Measurements from ENCODE around the gene NUDT3.
"Not testable (repeated sequence)": the region's sequence is repeated elsewhere in the genome, so short reads cannot be mapped to it uniquely, and the experiment has no call there.

NUDT3 gene

DNA sequence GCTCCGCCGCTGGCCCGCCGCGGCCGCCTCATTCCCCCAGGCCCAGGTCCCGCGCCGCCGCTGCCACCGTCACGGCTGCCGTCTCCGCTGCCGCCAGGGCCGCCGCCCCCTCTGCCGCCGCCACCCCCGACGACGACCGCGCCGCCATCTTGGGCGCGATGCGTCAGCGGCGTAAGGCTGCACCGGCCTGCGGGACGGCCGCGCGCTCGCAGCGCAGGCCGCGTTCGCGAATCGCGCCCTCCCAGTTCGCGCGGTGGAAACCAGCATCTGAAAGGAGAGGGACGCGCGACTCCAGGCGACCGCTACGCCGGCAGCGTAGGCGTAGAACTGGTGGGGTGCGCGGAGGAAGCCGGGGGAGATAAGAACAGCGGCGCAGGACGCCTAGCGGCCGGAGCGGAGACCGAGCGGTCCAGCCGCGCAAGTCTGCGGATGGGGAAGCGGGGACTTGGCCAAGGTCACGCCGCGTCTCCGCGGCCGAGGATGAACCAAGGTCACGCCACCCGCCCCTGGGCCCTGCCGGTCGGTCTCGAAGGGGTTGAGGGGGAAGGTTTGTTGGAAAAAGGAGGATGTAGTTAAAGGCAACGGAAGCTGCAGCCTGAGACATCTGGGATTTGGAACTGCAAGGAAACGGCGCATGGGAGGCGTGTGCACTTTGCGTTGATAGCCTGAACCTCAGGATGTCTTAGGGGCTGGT, at the start of gene NUDT3:
NUDT3 (minus strand) TSS at position 173 of the 694 bp plus-strand sequence. CDS start 307 bp downstream, outside the sequence.
- DNase-seq = peak; percentile 94

DNA sequence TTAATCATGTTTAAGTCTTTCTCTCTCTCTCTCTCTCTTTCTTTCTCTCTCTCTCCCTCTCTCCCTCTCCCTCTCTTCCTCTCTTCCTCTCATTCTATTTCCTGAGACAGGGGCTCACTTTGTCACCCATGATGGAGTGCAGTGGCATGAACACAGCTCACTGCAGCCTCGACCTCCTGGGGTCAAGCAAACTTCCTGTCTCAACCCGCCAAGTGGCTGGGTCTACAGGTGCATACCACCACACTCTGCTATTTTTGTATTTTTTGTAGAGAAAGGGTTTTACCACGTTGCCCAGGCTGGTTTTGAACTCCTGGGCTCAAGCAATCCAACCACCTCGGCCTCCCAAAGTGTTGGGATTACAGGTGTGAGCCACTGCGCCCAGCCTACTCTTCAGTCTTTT, 49.1 kb upstream of the NUDT3 start:
- DNase-seq = no peak

DNA sequence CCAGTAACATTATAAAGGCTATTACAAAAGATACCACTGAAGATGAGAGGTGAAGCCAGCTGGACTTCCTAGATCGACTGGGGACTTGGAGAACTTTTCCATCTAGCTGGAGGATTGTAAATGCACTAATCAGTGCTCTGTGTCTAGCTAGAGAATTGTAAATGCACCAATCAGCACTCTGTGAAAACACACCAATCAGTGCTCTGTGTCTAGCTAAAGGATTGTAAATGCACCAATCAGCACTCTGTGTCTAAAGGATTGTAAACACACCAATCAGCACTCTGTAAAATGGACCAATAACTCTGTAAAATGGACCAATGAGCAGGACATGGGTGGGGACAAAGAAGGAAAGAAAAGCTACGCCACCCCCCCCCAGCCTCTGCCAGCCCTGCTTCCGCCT, 47.0 kb upstream of the NUDT3 start:
- no peak for DNase-seq

DNA sequence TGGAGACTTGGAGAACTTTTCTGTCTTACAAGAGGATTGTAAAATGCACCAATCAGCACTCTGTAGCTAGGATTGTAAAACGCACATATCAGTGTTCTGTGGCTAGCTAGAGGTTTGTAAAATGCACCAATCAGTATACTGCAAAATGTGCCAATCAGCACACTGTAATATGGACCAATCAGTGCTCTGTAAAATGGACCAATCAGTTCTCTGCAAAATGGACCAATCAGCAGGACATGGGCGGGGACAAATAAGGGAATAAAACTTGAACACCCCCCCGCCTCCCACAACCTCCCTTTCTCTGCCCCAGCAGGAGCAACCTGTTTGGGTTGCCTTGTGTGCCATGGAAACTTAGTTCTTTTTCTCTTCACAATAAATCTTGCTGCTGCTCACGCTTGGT, 46.2 kb upstream of the NUDT3 start:
- no peak for DNase-seq

DNA sequence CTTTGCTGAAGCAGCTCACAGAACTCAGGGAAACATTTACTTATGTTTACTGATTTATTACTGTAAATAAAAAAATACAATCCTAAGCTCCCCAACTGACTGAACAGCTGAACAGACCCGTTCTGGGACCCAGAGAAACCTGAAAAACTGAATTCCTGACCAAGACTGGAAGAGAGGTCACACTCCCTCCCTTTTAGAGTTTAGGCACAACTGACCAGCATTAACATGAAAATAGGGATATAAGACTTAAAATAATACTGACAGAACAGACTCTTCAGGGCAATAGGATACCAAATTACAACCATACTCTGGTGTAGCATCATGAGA, 45.1 kb upstream of the NUDT3 start:
- no peak for DNase-seq

DNA sequence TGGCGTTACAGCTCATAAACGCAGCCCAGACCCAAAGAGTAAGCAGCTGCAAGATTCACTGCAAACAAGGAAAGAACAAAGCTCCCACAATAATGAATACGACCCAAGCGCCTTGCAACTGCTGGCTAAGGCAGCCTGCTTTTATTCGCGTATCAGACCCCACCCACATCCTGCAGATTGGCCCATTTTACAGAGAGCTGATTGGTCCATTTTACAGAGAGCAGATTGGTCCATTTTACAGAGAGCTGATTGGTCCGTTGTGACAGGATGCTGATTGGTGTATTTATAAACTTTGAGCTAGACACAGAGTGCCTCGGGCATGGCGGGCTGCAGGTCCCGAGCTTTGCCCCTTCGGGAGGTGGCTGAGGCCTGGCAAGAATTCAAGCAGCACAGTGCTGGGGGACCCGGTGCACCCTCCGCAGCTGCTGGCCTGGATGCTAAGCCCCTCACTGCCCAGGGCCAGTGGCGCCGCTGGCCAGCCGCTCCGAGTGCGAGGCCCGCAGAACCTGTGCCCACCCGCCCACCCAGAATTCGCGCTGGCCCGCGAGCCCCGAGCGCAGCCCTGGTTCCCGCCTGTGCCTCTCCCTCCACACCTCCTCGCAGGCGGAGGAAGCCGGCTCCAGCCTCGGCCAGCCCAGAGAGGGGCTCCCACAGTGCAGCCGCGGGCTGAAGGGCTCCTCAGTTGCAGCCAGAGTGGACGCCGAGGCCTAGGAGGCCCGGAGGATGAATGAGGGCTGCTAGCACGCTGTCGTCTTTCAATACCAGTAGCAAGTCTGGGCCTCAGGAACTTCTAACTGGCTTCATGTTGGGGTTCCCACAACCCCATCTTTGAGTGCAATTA, 44.6 kb upstream of the NUDT3 start:
- no peak for DNase-seq

DNA sequence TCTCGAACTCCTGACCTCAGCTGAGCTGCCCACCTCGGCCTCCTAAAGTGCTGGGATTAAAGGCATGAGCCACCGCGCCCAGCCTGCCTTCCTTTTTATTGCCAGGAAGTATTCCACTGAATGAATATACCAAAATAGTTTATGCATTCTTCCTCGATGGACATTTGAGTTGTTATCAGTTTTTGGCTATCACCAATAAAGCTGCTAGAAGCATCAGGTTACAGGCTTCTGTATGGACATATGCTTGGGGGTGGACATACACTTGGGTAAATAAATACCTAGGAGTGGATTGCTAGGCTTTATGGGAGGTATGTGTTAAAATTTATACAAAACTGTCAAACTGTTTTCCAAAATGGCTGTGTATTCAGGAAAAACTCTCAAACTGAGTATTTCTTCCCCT, 43.4 kb upstream of the NUDT3 start:
- no peak for DNase-seq

DNA sequence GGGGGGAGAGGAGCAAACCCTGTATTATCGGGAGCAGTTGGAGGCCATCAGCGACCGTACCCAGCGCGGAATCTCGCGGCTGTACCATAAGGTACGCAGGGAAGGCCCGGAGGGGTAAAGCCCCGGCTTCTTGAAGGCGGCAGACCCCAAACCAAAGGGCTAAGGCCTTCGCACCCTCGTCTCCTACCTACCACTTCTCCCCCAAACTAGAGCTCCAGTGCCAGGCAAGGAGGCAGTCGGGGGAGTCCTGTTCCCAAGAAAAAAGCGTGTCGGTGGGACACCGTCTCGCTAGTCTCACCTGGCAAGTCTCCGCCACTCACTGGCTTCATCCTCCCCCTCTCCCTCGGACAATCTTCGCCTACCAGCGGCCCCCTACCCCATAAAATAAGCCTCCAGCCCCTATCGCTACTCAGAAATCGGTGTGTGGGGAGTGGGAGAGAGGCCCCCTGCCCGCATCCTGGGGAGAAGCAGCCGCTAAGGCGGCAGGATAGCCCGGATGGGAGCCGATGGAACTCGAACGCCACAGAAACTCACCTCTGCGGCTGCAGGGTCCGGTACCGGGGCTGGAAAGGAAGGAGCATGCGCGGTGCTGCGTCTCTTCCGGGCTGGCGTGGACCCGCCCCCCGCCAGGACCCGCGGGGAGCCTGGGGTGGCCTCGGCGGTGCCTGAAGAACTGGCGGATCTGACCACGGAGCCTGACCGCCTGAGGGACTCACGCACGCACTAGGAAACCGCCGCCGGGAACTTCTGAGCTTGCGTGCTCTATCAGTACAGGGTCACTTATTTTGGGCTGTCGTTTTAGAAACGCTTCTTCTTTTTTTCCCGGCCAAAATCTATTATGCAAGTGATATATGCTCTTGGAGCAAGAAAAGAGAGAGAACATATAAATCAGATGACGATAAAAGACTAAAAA, 33.3 kb upstream of the NUDT3 start, which contains the start of gene RPS10:
RPS10 (minus strand) TSS at position 572 of the 913 bp plus-strand sequence. CDS start 848 bp downstream, outside the sequence.
- DNase-seq = peak; percentile 91

DNA sequence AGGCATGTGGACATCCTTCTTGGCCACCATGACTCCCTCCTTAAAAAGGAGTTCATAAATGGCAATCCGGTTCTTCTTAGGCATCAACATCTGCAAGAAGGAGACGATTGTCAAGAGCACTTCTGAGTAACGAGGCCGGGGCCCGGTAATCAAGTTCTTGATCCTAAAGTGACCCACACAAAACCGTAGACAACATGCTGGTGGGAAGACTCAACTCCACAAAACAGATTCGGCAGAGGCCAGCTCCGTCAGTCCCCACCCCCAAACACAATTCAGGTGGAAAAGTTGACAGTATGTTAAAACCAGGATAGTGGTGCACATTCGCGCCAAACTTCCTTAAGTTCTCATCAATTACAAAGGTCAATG, 32.6 kb upstream of the NUDT3 start:
- DNase-seq = peak; percentile 12

DNA sequence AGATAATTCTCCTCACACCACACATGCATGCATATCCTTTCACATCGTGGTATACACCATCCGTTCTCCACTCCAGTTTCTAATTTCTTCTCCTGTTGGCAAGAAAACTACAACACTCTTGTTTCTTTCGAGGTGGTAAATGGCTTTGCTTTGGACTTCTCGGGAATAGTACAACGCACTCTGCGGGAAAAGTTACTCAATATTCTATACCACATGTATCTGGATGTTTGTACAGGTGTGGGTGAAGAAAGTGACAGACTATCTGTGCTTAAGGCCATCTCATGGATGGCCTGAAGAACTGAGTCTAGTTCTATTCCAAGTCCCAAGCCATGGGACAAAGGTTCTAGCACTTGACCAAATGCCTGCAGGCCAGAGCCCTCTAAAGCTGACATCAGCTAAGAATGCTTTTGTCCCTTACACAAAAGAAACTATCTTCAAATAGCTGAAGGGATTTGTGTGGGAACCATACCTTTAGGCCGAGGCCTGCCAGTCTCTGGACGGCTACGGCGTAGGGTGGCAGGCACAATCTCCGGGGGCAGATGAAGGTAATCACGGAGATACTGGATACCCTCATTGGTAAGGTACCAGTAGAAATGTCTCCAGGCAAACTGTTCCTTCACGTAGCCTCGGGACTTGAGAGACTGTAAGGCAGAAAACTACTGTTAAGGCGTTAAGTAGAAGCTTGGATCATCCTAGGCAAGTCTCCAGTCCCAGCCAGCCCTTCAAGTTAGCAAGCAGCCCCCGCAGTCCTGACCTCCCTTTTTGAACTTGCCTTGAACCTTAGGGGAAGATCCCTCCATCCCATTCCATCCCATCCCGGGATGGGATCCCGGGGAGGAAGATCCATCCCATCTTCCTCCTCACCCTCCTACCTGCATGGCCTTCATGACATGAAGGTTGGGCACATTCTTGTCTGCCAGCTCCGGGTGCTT, 32.0 kb upstream of the NUDT3 start:
- no peak for DNase-seq

DNA sequence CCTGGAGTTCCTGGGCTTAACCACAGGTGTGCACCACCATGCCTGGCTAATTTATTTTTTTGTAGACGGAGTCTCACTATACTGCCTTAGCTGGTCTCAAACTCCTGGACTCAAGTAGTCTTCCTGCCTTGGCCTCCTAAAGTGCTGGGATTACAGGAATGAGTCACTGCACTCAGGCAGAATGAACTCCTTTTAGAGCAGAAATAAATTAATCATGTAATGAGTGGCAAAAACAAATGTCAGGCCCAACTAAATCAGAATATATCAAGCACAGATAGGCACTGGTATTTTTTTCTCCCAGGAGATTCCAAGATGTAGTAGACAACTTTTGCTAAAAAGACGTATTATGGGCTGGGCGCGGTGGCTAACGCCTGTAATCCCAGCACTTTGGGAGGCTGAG, 30.8 kb upstream of the NUDT3 start:
- DNase-seq = no peak

DNA sequence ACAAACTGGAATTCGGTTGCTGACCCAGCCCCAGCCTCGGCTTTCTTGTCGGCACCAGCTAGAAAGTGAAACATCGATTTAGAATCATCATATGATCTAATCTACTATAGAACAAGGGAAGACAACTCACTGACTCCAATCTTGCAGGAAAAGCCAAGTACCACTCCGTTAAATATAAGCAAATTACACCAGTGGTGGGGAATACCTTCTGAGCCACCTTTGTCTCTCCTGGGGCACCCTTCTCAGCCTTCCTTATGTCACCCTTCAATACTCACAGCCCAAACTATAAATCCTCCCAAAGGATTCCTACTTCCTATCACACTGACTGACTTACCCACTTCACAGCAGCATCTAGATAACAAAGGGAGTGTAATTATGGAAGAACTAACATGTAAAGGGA, 25.9 kb upstream of the NUDT3 start:
- DNase-seq = no peak

DNA sequence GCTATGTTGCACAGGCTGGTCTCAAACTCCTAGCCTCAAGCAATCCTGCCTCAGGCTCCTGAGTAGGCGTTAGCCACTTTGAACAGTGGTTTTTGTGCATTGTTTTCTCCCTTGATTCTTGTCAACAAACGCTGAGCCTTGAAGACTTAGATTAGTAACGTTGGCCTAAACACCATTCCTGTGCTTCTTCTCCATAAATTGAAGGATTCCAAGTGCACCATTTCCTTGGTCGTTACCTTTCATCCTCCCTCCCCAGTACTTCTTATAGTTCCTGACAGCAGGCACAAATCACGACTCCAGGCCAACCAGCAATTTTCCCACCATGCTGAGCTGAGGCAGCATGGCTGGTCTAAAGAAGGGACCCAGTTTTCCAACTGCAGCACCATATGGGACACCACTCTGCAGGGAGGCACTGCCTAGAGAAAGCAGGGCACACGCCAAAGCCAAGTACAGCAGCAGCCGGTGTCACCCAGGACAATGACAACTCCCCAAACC, 24.5 kb upstream of the NUDT3 start:
- DNase-seq = no peak

DNA sequence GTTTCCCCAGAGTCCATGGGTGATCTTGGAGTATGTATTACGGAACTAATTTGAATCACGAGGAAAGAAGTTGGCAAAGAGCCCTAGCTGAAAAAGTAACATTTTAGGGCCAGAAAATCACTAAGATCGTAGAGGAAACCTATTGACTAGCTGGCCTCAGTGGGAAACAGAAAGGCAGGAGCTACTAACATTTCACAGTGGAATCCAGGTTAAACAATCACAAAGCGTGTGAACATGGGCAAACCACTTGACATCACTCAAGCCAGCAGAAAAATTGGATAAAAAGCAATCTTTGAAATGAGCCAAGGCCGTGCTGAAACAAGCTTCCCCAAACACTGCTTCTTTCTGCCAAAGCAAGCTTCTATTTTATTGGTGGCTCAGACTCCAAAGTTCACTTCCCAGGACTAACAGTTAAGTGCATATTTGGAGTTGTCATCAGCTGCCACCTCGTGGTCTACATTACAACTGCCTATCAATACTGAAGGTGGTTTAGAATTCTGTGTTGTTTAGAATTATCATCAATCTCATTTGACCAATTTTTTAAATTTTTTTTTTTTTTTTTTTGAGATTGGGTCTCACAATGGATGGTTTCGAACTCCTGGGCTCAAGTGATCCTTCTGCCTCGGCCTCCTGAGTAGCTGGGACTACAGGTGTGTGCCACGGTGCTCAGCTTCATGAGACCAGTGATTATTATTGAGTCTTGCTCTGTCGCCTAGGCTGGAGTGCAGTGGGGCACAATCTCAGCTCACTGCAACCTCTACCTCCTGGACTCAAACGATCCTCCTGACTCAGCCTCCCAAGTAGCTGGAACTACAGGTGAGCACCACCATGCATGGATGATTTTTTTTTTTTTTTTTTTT, 22.8 kb upstream of the NUDT3 start:
- DNase-seq = peak; percentile 66

DNA sequence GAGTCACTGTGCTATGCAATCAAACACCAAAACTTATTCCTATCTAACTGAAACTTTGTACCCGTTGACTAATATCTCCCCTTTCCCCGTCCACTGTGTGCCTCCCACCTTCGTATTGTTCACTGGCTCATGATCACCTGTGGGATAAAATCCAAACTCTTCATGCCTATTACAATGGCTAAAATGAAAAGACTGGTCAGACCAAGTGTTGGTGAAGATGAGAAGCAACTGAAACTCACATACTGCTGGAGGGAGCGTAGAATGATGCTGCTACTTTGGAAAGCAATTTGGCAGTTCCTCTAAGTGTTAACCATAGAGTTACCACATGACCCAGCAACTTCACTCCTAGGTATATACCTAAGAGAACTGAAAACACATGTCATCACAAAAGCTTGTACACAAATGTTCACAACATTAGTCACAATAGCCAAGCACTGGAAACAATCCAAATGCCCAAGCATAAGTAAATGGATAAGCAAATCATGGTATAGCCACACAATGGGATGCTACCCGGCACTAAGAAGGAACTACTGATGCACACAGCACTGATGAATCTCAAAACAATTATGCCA, 20.3 kb upstream of the NUDT3 start:
- no peak for DNase-seq

DNA sequence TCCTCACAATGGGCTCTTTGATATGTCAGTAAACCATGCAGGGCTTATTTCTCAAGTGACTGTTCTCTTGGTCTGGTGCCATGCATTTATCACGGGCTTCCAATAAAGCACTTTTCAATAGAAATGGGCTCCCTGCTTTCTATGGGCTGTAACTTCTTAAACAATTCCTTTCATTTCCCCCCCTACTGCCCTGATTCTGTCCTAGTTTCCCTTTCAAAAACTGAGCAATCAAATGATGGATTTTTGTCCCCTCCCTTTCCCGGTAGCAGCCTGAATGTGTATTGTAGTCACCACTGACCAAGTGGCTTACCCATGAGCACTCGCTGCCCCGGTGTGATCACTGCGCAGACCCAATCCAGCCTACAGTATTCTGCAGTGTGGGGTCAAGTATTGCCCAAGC, 19.5 kb upstream of the NUDT3 start:
- DNase-seq = no peak

DNA sequence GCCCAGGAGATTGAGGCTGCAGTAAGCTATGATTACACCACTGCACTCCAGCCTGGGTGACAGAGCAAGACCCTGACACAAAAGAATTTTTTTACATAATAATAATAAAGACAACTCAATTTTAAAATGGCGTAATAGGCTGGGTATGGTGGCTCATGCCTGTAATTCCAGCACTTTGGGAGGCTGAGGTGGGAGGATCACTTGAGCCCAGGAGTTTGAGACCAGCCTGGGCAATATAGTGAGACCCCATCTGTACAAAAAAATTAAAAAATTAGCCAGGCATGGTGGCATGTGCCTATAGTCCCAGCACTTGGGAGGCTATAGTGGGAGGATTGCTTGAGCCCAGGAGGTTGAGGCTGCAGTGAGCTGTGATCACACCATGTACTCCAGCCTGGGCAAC, 15.4 kb upstream of the NUDT3 start:
- not testable (repeated sequence) for DNase-seq

DNA sequence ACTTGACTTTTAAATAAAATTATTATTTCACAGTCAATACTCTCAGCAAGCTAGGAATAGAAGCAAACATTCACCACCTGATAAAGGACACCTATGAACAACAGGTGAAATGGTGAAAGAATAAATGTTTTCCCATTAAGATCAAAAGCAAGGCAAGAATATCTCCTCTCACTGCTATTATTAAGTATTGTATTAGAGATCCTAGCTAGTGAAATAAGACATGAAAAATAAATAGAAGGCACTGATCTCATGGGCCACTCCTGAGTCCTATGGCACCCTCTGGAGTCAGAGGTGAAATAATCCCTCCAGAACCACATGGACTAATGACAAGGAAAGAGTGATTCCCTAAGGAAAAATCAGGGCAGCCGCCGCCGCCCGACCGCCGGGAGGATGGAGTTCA, 4.0 kb upstream of the NUDT3 start:
- no peak for DNase-seq

DNA sequence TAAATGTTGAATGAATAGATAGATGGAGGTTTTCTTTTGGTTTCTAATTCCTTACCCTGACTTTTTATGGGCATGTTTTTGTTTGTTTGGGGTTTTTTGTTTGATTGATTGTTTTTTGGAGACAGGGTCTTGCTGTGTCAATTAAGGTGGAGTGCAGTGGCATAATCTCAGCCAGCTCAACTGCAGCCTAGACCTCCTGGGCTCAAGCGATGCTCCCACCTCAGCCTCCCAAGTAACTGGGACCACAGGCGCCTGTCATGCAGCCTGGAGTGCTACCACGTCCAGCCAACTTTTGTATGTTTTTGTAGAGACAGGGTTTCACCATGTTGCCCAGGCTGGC, 1.5 kb upstream of the NUDT3 start:
- no peak for DNase-seq

DNA sequence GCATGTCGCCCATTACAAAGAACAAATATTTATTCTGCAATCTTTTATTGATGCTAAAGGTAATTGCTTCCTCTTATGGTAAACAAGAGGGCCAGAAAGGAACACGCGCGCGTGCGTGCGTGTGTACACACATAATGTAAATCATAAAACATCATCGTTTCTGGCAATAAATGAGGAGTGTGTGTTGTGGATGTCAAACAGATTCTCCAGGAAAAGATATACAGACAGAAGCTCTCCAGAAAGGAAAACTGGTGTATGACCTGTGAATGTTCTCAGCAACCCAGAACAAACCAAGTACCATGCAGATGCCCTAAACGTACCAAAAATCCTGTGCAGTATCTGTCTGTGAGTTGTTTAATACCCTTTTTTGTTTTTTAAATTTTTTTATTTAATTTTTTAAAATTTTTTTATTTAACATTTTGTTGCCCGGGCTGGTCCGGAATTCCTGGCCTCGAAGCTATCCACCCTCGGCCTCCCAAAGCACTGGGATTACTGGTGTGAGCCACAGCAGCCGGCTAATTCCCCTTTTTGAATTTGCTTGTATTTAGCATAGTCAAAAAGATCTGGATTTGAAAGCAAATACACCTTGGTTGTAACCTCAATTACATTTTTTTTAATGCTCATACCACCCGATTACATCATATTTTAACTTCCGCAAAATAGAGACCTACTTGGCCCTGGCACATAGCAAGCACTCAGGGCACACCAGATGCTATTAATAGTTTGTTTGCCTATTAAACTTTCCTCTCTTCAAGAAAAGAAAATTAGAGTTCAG, 909 bp upstream of the NUDT3 start:
- DNase-seq = no peak
